RWPE2 (cell line): ENCODE results near the gene VIM.

Experiments
- ATAC-seq: fragments of 200-7000 bp; cut with Tn5 transposase; 3 replicates; pipeline ENCODE4 v1.9.1; 2021; ENCODE audit warnings: low read depth
- DNase-seq: peaks from one replicate; pipeline ENCODE4 v3.0.0-alpha.2; 2020; ENCODE audit warnings: low spot score
- H3K27ac ChIP-seq: fragments of 450-650 bp; 2 replicates; pipeline ENCODE4 v1.5.1; 2017; ENCODE audit warnings: mild to moderate bottlenecking; ENCODE audit not compliant: poor library complexity, severe bottlenecking
- H3K27me3 ChIP-seq: fragments of 250-450 bp; sonication (Bioruptor Pico); 2 replicates; pipeline ENCODE4 v1.5.1; 2021; ENCODE audit warnings: mild to moderate bottlenecking, moderate library complexity; ENCODE audit not compliant: insufficient read depth, poor library complexity, severe bottlenecking
- H3K36me3 ChIP-seq: fragments of 250-450 bp; sonication (Bioruptor Pico); 2 replicates; pipeline ENCODE4 v1.5.1; 2020; ENCODE audit warnings: low read depth, mild to moderate bottlenecking, moderate library complexity
- H3K4me1 ChIP-seq: fragments of 250-450 bp; sonication (Bioruptor Pico); 2 replicates; pipeline ENCODE4 v1.5.1; 2021; ENCODE audit warnings: mild to moderate bottlenecking, moderate library complexity; ENCODE audit not compliant: insufficient read depth, poor library complexity, severe bottlenecking
- H3K4me3 ChIP-seq: fragments of 250-450 bp; sonication (Bioruptor Pico); 2 replicates; pipeline ENCODE4 v1.5.1; 2021; ENCODE audit warnings: mild to moderate bottlenecking, moderate library complexity; ENCODE audit not compliant: severe bottlenecking
- H3K9me3 ChIP-seq: fragments of 250-450 bp; sonication (Bioruptor Pico); 2 replicates; pipeline ENCODE4 v1.5.1; 2021; ENCODE audit warnings: mild to moderate bottlenecking, moderate library complexity; ENCODE audit not compliant: severe bottlenecking
- CTCF ChIP-seq: fragments of 450-650 bp; IDR thresholded peaks from one replicate; pipeline ENCODE4 v1.5.1; 2017; ENCODE audit warnings: mild to moderate bottlenecking, moderate library complexity; ENCODE audit not compliant: poor library complexity, severe bottlenecking

The VIM gene

GRCh38 chr10:17185873-17186272 lies 42.2 kb upstream of the VIM start:
- no peak for TF ChIP-seq CTCF
- DNase-seq (no peak), ATAC-seq (no peak)
- H3K4me3 ChIP-seq, result no peak overlapping the region
- H3K4me1 ChIP-seq, result no peaks in the 10 kb centered on the region
- no peaks in the 10 kb centered on the region for H3K9me3 ChIP-seq
- H3K36me3 ChIP-seq, result no peaks in the 10 kb centered on the region
- H3K27ac ChIP-seq, result no peak overlapping the region
- no peaks in the 10 kb centered on the region for H3K27me3 ChIP-seq

- H3K36me3 ChIP-seq, result no peaks in the 10 kb centered on the region
- no peak overlapping the region for H3K4me3 ChIP-seq
- TF ChIP-seq CTCF, result no peak
- H3K4me1 ChIP-seq, result no peaks in the 10 kb centered on the region
- no peak for DNase-seq
- ATAC-seq, result no peak
- no peaks in the 10 kb centered on the region for H3K27me3 ChIP-seq
- no peak overlapping the region for H3K27ac ChIP-seq
- no peaks in the 10 kb centered on the region for H3K9me3 ChIP-seq
Observed at GRCh38 chr10:17188644-17189172, 39.3 kb upstream of the VIM start.

- no peak overlapping the region for H3K4me3 ChIP-seq
- no peaks in the 10 kb centered on the region for H3K4me1 ChIP-seq
- no peaks in the 10 kb centered on the region for H3K36me3 ChIP-seq
- no peaks in the 10 kb centered on the region for H3K27me3 ChIP-seq
- TF ChIP-seq CTCF, result no peak
- ATAC-seq (no peak), DNase-seq (no peak)
- no peaks in the 10 kb centered on the region for H3K9me3 ChIP-seq
- no peak overlapping the region for H3K27ac ChIP-seq
Observed at GRCh38 chr10:17190602-17191001, 37.4 kb upstream of the VIM start.

GRCh38 chr10:17195083-17195482 lies 33.0 kb upstream of the VIM start:
- no peak overlapping the region for H3K4me3 ChIP-seq
- no peak overlapping the region for H3K27ac ChIP-seq
- no peaks in the 10 kb centered on the region for H3K36me3 ChIP-seq
- TF ChIP-seq CTCF, result no peak
- peaks cover 6% of the 10 kb centered on the region for H3K4me1 ChIP-seq
- H3K9me3 ChIP-seq, result no peaks in the 10 kb centered on the region
- H3K27me3 ChIP-seq, result no peaks in the 10 kb centered on the region
- ATAC-seq (no peak), DNase-seq (no peak)

GRCh38 chr10:17196045-17196444 lies 32.0 kb upstream of the VIM start:
- Histone ChIP-seq H3K27me3 (no peaks in the 10 kb centered on the region), H3K4me3 (no peak overlapping the region), H3K9me3 (no peaks in the 10 kb centered on the region), H3K27ac (no peak overlapping the region), H3K4me1 (peaks cover 12% of the 10 kb centered on the region), H3K36me3 (no peaks in the 10 kb centered on the region)
- TF ChIP-seq CTCF, result no peak
- ATAC-seq (no peak), DNase-seq (no peak)
